Astrocyte (in vitro differentiated cells and primary cell): ENCODE data around the gene ASB15. TPM values are rescaled to one million over a fixed set of nuclear protein-coding genes. Genes with fewer than 3 reads are reported as not detected.
A peak's percentile ranks its signal among the peaks of the same experiment; 100 is the strongest.

Source experiments
- DNase-seq: peaks from one replicate; pipeline ENCODE4 v3.0.0-alpha.2; 2010; ENCODE audit warnings: low read depth
- FAIRE-seq: peaks from 2 replicates; lab custom pipeline; 2011; peaks lifted over from hg19 to GRCh38; lab: Jason Lieb, UNC
- H2AFZ ChIP-seq: 2 replicates; pipeline ENCODE4 v1.6.0; 2012; ENCODE audit warnings: low read depth, low read length, inconsistent platforms
- H3K27ac ChIP-seq: 2 replicates; pipeline ENCODE4 v1.5.1; 2011; ENCODE audit warnings: low read depth, low read length, inconsistent platforms
- H3K27me3 ChIP-seq: 2 replicates; pipeline ENCODE4 v1.6.0; 2011; ENCODE audit warnings: low read length, inconsistent platforms; ENCODE audit not compliant: insufficient read depth
- H3K36me3 ChIP-seq: 2 replicates; pipeline ENCODE4 v1.5.1; 2011; ENCODE audit warnings: low read length, inconsistent platforms; ENCODE audit not compliant: insufficient read depth
- H3K4me1 ChIP-seq: 2 replicates; pipeline ENCODE4 v1.5.1; 2011; ENCODE audit warnings: low read length, inconsistent platforms; ENCODE audit not compliant: insufficient read depth
- H3K4me2 ChIP-seq: 2 replicates; pipeline ENCODE4 v1.6.0; 2012; ENCODE audit warnings: low read length, inconsistent platforms
- H3K4me3 ChIP-seq: 2 replicates; pipeline ENCODE4 v1.5.1; 2011; ENCODE audit warnings: low read depth, mild to moderate bottlenecking, low read length, inconsistent platforms; ENCODE audit not compliant: insufficient read depth
- H3K79me2 ChIP-seq: 2 replicates; pipeline ENCODE4 v1.6.0; 2012; ENCODE audit warnings: mild to moderate bottlenecking, low read length, inconsistent platforms; ENCODE audit not compliant: insufficient read depth
- H3K9ac ChIP-seq: 2 replicates; pipeline ENCODE4 v1.6.0; 2012; ENCODE audit warnings: mild to moderate bottlenecking, low read length, inconsistent platforms
- H3K9me3 ChIP-seq: 2 replicates; pipeline ENCODE4 v1.5.1; 2012; ENCODE audit warnings: low read depth, mild to moderate bottlenecking, low read length, inconsistent platforms; ENCODE audit not compliant: insufficient read depth
- H4K20me1 ChIP-seq: 2 replicates; pipeline ENCODE4 v1.6.0; 2012; ENCODE audit warnings: low read length, inconsistent platforms; ENCODE audit not compliant: insufficient read depth
- H3K27ac Mint-ChIP-seq: one replicate; pipeline ENCODE4 v1.8.0; 2021; ENCODE audit warnings: mild to moderate bottlenecking, mixed read lengths; ENCODE audit not compliant: unreplicated experiment
- H3K27me3 Mint-ChIP-seq: one replicate; pipeline ENCODE4 v1.8.0; 2021; ENCODE audit warnings: low read depth, mixed read lengths; ENCODE audit not compliant: unreplicated experiment
- H3K36me3 Mint-ChIP-seq: one replicate; pipeline ENCODE4 v1.8.0; 2021; ENCODE audit warnings: low read depth, mixed read lengths; ENCODE audit not compliant: unreplicated experiment
- H3K4me1 Mint-ChIP-seq: one replicate; pipeline ENCODE4 v1.8.0; 2021; ENCODE audit warnings: low read depth, mixed read lengths; ENCODE audit not compliant: unreplicated experiment
- H3K4me3 Mint-ChIP-seq: one replicate; pipeline ENCODE4 v1.8.0; 2021; ENCODE audit warnings: mild to moderate bottlenecking, moderate library complexity, mixed read lengths; ENCODE audit not compliant: unreplicated experiment
- H3K9me3 Mint-ChIP-seq: one replicate; pipeline ENCODE4 v1.8.0; 2021; ENCODE audit warnings: mild to moderate bottlenecking, mixed read lengths; ENCODE audit not compliant: unreplicated experiment
- CTCF ChIP-seq: IDR thresholded peaks from 2 replicates; pipeline ENCODE4 v1.5.1; 2011; ENCODE audit warnings: low read depth, mild to moderate bottlenecking, inconsistent platforms, low read length, moderate library complexity; ENCODE audit not compliant: insufficient read depth
- EZH2 ChIP-seq: IDR thresholded peaks from 2 replicates; pipeline ENCODE4 v1.6.1; 2012; ENCODE audit warnings: mild to moderate bottlenecking, low read length, inconsistent platforms; ENCODE audit not compliant: insufficient read depth
- total RNA-seq: library from RNA; stranded (reverse); gene quantifications from 2 replicates; pipeline ENCODE4 v1.2.1, GENCODE V29; 2021

ASB15 gene
- total RNA-seq, 1 donor from 2014 or later = not detected

- Histone ChIP-seq H3K4me2 (no peak overlapping the region), H3K27me3 (no peaks in the 10 kb centered on the region), H3K9ac (no peak overlapping the region), H3K9me3 (no peaks in the 10 kb centered on the region), H2AFZ (no peak overlapping the region), H3K79me2 (no peaks in the 10 kb centered on the region), H3K36me3 (no peaks in the 10 kb centered on the region), H3K4me3 (no peak overlapping the region), H3K4me1 (peaks cover 9% of the 10 kb centered on the region), H3K27ac (no peak overlapping the region), H4K20me1 (no peaks in the 10 kb centered on the region)
- Mint-ChIP-seq H3K9me3 (no peaks in the 10 kb centered on the region), H3K27me3 (no peaks in the 10 kb centered on the region), H3K4me1 (peaks cover 18% of the 10 kb centered on the region), H3K27ac (no peak overlapping the region), H3K36me3 (no peaks in the 10 kb centered on the region), H3K4me3 (no peak overlapping the region)
- DNase-seq (peak; percentile 17), FAIRE-seq (no peak)
- TF ChIP-seq EZH2 (no peak), CTCF (peak; percentile 81)
Observed at GRCh38 chr7:123635551-123636359, 34.1 kb downstream of the ASB15 start.

- H3K9me3 ChIP-seq = no peaks in the 10 kb centered on the region
- Mint-ChIP-seq H3K36me3 (peaks cover 2% of the 10 kb centered on the region), H3K4me3 (no peak overlapping the region), H3K4me1 (peaks cover 18% of the 10 kb centered on the region), H3K27me3 (no peaks in the 10 kb centered on the region), H3K9me3 (peaks cover 2% of the 10 kb centered on the region), H3K27ac (no peak overlapping the region)
- H3K9ac ChIP-seq = no peak overlapping the region
- H3K27ac ChIP-seq = no peak overlapping the region
- H3K4me3 ChIP-seq = no peak overlapping the region
- no peaks in the 10 kb centered on the region for H3K27me3 ChIP-seq
- no peaks in the 10 kb centered on the region for H3K79me2 ChIP-seq
- no peaks in the 10 kb centered on the region for H4K20me1 ChIP-seq
- no peaks in the 10 kb centered on the region for H3K36me3 ChIP-seq
- peaks cover 9% of the 10 kb centered on the region for H3K4me1 ChIP-seq
- H3K4me2 ChIP-seq = no peak overlapping the region
- DNase-seq (no peak), FAIRE-seq (no peak)
- no peak for TF ChIP-seq CTCF
- TF ChIP-seq EZH2 = no peak
- no peak overlapping the region for H2AFZ ChIP-seq
Observed at GRCh38 chr7:123637203-123637602, 35.6 kb downstream of the ASB15 start.

DNA sequence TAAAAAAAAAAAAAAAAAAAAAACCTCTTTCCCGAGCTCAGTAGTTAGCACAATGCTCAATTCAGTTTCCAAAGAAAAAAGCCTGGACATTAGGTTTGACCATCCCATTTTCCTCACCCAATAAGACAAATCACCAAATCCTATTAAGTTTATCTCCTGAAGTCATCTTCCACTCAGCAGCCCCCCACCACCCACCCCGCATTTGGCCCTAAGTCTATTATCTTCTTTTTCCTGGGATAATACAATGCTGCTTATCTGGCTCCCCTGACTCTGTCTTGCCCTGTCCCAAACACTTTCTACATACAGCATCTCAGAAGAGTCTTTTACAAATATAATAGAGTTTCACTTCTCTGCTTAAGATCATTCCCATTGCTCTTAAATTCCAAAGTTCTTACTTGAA is 36.3 kb downstream of the ASB15 start:
- Mint-ChIP-seq H3K27me3 (no peaks in the 10 kb centered on the region), H3K4me1 (peaks cover 17% of the 10 kb centered on the region), H3K27ac (no peak overlapping the region), H3K36me3 (peaks cover 2% of the 10 kb centered on the region), H3K4me3 (no peak overlapping the region), H3K9me3 (peaks cover 2% of the 10 kb centered on the region)
- no peak overlapping the region for H2AFZ ChIP-seq
- no peaks in the 10 kb centered on the region for H3K79me2 ChIP-seq
- H3K27ac ChIP-seq = no peak overlapping the region
- peaks cover 9% of the 10 kb centered on the region for H3K4me1 ChIP-seq
- no peaks in the 10 kb centered on the region for H3K36me3 ChIP-seq
- no peaks in the 10 kb centered on the region for H3K27me3 ChIP-seq
- DNase-seq (no peak), FAIRE-seq (no peak)
- no peak overlapping the region for H3K4me3 ChIP-seq
- no peak for TF ChIP-seq EZH2
- no peak for TF ChIP-seq CTCF
- H3K9me3 ChIP-seq = no peaks in the 10 kb centered on the region
- no peaks in the 10 kb centered on the region for H4K20me1 ChIP-seq
- no peak overlapping the region for H3K9ac ChIP-seq
- H3K4me2 ChIP-seq = no peak overlapping the region
